ENCODE measurements around the gene LCNL1.

Gene LCNL1

GRCh38 chr9:136950656-136951276, 32.0 kb upstream of the LCNL1 start:
- no peak for TF ChIP-seq CTCF (IDR thresholded peaks at IDR 0.05; ENCODE audit: unreplicated experiment in 3 of 3)
- no peaks in the 10 kb centered on the region for H3K36me3 Mint-ChIP-seq (ENCODE audit: low read depth)
- H3K4me1 Mint-ChIP-seq = peaks cover 9% of the 10 kb centered on the region
- no peaks in the 10 kb centered on the region for H3K9me3 Mint-ChIP-seq
- H3K4me3 Mint-ChIP-seq = peak overlapping the region; percentile 80 to 81 (median 80)
- H3K27me3 Mint-ChIP-seq (ENCODE audit: low read depth) = peaks cover 4% of the 10 kb centered on the region
- H3K27ac Mint-ChIP-seq = peak overlapping the region; percentile 64 to 94 (median 87)

GRCh38 chr9:136951541-136952320, 31.1 kb upstream of the LCNL1 start, which contains the start of gene LCN12:
Gene LCN12 (plus strand): TSS chr9:136952273. CDS start chr9:136952328, 55 bp downstream.
- no peaks in the 10 kb centered on the region for H3K9me3 Mint-ChIP-seq
- H3K27ac Mint-ChIP-seq = peak within 1 kb of the TSS in 2 of 3 experiments; percentile 21 to 94
- no peak within 1 kb of the TSS for H3K4me3 Mint-ChIP-seq
- H3K36me3 Mint-ChIP-seq (ENCODE audit: low read depth) = no peaks in the 10 kb centered on the region
- H3K27me3 Mint-ChIP-seq (ENCODE audit: low read depth) = peaks cover 4% of the 10 kb centered on the region
- H3K4me1 Mint-ChIP-seq = peaks cover 9% of the 10 kb centered on the region
- TF ChIP-seq CTCF (IDR thresholded peaks at IDR 0.05; ENCODE audit: unreplicated experiment in 3 of 3) = no peak

- H3K9me3 Mint-ChIP-seq = no peaks in the 10 kb centered on the region
- no peak overlapping the region for H3K4me3 Mint-ChIP-seq
- no peak overlapping the region for H3K27ac Mint-ChIP-seq
- H3K27me3 Mint-ChIP-seq (ENCODE audit: low read depth) = peaks cover 4% of the 10 kb centered on the region
- H3K36me3 Mint-ChIP-seq (ENCODE audit: low read depth) = no peaks in the 10 kb centered on the region
- H3K4me1 Mint-ChIP-seq = peaks cover 4% of the 10 kb centered on the region
- TF ChIP-seq CTCF (IDR thresholded peaks at IDR 0.05; ENCODE audit: unreplicated experiment in 3 of 3) = no peak
These were observed 30.4 kb upstream of the LCNL1 start for GRCh38 chr9:136952321-136952850.

- H3K27me3 Mint-ChIP-seq (ENCODE audit: low read depth) = peaks cover 3% of the 10 kb centered on the region
- H3K4me1 Mint-ChIP-seq = peaks cover 2% of the 10 kb centered on the region
- no peak overlapping the region for H3K4me3 Mint-ChIP-seq
- H3K9me3 Mint-ChIP-seq = no peaks in the 10 kb centered on the region
- H3K27ac Mint-ChIP-seq = no peak overlapping the region
- H3K36me3 Mint-ChIP-seq (ENCODE audit: low read depth) = no peaks in the 10 kb centered on the region
- no peak for TF ChIP-seq CTCF (IDR thresholded peaks at IDR 0.05; ENCODE audit: unreplicated experiment in 3 of 3)
These were observed 29.7 kb upstream of the LCNL1 start for GRCh38 chr9:136952876-136953770.

GRCh38 chr9:136953771-136954269, 29.0 kb upstream of the LCNL1 start:
- Mint-ChIP-seq H3K27ac (no peak overlapping the region), H3K36me3 (ENCODE audit: low read depth) (no peaks in the 10 kb centered on the region), H3K4me1 (no peaks in the 10 kb centered on the region), H3K4me3 (no peak overlapping the region), H3K9me3 (no peaks in the 10 kb centered on the region), H3K27me3 (ENCODE audit: low read depth) (no peaks in the 10 kb centered on the region)
- no peak for TF ChIP-seq CTCF (IDR thresholded peaks at IDR 0.05; ENCODE audit: unreplicated experiment in 3 of 3)
